B cell (primary cell): ENCODE measurements around the gene FEV.

Experiments used
- CTCF ChIP-seq: fragments of 200-600 bp; IDR thresholded peaks from one replicate; pipeline ENCODE4 v1.8.0; 2022; ENCODE audit warnings: antibody characterized with exemption, mild to moderate bottlenecking
- EZH2 ChIP-seq: IDR thresholded peaks from 2 replicates; pipeline ENCODE4 v1.6.1; 2012; ENCODE audit warnings: borderline replicate concordance, low read depth, mild to moderate bottlenecking, moderate library complexity, low read length; ENCODE audit not compliant: insufficient read depth, poor library complexity, severe bottlenecking

GRCh38 chr2:219026946-219027345 lies 42.0 kb upstream of the FEV start:
- TF ChIP-seq CTCF: no peak
- TF ChIP-seq EZH2: no peak
